ENCODE data around the gene PNP. TPM values are rescaled to one million over a fixed set of nuclear protein-coding genes. Genes with fewer than 3 reads are reported as not detected.

The PNP gene
- total RNA-seq, 1 experiment from 2014 or later: 97.0 TPM

- H3K36me3 ChIP-seq (ENCODE audit: insufficient read depth, low read length, poor library complexity, severe bottlenecking): peaks cover 48% of the 10 kb centered on the region
- no peak for DNase-seq (ENCODE audit: low spot score)
- ChIA-PET POLR2A (ENCODE audit: low non-redundant PET) (interaction anchor here (0.7 kb wide), 1 partner anchor 71 kb away, joined by 3 read pairs; no protein-coding TSS in a partner anchor), CTCF (no interaction called here)
- TF ChIP-seq EZH2 (IDR thresholded peaks at IDR 0.05; ENCODE audit: borderline replicate concordance, low read depth, low read length, poor library complexity, severe bottlenecking) (no peak), CTCF (conservative IDR thresholded peaks at IDR 0.05; ENCODE audit: low read depth, low read length) (no peak)
- H3K27ac ChIP-seq (ENCODE audit: low read depth, low read length, poor library complexity, severe bottlenecking): no peak overlapping the region
- H3K9me3 ChIP-seq (ENCODE audit: low read depth, low read length, poor library complexity, severe bottlenecking): no peaks in the 10 kb centered on the region
- intact Hi-C loops (cut with micrococcal nuclease; ENCODE audit: unreplicated experiment): no loop called here
- no TSS peak for BruUV-seq (replicated peaks)
- H3K4me1 ChIP-seq (ENCODE audit: insufficient read depth, low read length, poor library complexity, severe bottlenecking): no peaks in the 10 kb centered on the region
- no peak overlapping the region for H3K4me3 ChIP-seq (ENCODE audit: low read depth, low read length, poor library complexity, severe bottlenecking)
- H3K27me3 ChIP-seq (replicated peaks; ENCODE audit: insufficient read depth, low read depth, low read length, poor library complexity): no peaks in the 10 kb centered on the region
Observed at GRCh38 chr14:20478894-20479293, 9.7 kb downstream of the PNP start.

DNA sequence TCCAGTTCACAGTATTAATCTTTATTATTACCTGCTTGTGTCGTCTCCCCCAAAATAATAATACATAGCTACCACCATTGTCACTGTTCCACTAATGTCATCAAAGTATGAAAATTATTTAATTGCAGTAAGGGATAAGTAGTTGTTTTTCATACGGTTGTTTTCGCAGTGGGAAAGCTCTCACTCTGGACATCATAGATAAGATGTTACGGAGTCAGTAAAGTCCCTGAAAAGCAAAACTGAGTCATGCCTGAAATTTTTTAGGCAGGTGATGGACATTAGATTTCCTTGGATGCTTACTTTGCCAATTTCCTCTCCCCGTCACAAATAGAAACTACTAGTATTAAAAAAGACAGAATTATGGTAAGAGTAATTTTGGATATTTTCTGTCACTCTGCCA, 13.2 kb downstream of the PNP start:
- DNase-seq (ENCODE audit: low spot score): no peak
- H3K4me1 ChIP-seq (ENCODE audit: insufficient read depth, low read length, poor library complexity, severe bottlenecking): no peaks in the 10 kb centered on the region
- H3K27ac ChIP-seq (ENCODE audit: low read depth, low read length, poor library complexity, severe bottlenecking): no peak overlapping the region
- ChIA-PET CTCF (no interaction called here), POLR2A (ENCODE audit: low non-redundant PET) (no interaction called here)
- no peaks in the 10 kb centered on the region for H3K27me3 ChIP-seq (replicated peaks; ENCODE audit: insufficient read depth, low read depth, low read length, poor library complexity)
- no peak overlapping the region for H3K4me3 ChIP-seq (ENCODE audit: low read depth, low read length, poor library complexity, severe bottlenecking)
- no peaks in the 10 kb centered on the region for H3K9me3 ChIP-seq (ENCODE audit: low read depth, low read length, poor library complexity, severe bottlenecking)
- intact Hi-C loops (cut with micrococcal nuclease; ENCODE audit: unreplicated experiment): no loop called here
- peaks cover 13% of the 10 kb centered on the region for H3K36me3 ChIP-seq (ENCODE audit: insufficient read depth, low read length, poor library complexity, severe bottlenecking)
- TF ChIP-seq CTCF (conservative IDR thresholded peaks at IDR 0.05; ENCODE audit: low read depth, low read length): no peak
- TF ChIP-seq EZH2 (IDR thresholded peaks at IDR 0.05; ENCODE audit: borderline replicate concordance, low read depth, low read length, poor library complexity, severe bottlenecking): no peak
- BruUV-seq (replicated peaks): no TSS peak

GRCh38 chr14:20485900-20486299, 16.7 kb downstream of the PNP start:
- H3K4me3 ChIP-seq (ENCODE audit: low read depth, low read length, poor library complexity, severe bottlenecking): no peak overlapping the region
- no peaks in the 10 kb centered on the region for H3K9me3 ChIP-seq (ENCODE audit: low read depth, low read length, poor library complexity, severe bottlenecking)
- TF ChIP-seq CTCF (conservative IDR thresholded peaks at IDR 0.05; ENCODE audit: low read depth, low read length): no peak
- TF ChIP-seq EZH2 (IDR thresholded peaks at IDR 0.05; ENCODE audit: borderline replicate concordance, low read depth, low read length, poor library complexity, severe bottlenecking): no peak
- ChIA-PET POLR2A (ENCODE audit: low non-redundant PET) (no interaction called here), CTCF (interaction anchor here (0.6 to 0.7 kb wide), 2 partner anchors 8 to 53 kb away, joined by 3 read pairs; no protein-coding TSS in a partner anchor)
- no peaks in the 10 kb centered on the region for H3K27me3 ChIP-seq (replicated peaks; ENCODE audit: insufficient read depth, low read depth, low read length, poor library complexity)
- no peaks in the 10 kb centered on the region for H3K4me1 ChIP-seq (ENCODE audit: insufficient read depth, low read length, poor library complexity, severe bottlenecking)
- BruUV-seq (replicated peaks): no TSS peak
- DNase-seq (ENCODE audit: low spot score): no peak
- no peaks in the 10 kb centered on the region for H3K36me3 ChIP-seq (ENCODE audit: insufficient read depth, low read length, poor library complexity, severe bottlenecking)
- intact Hi-C loops (cut with micrococcal nuclease; ENCODE audit: unreplicated experiment): no loop called here
- no peak overlapping the region for H3K27ac ChIP-seq (ENCODE audit: low read depth, low read length, poor library complexity, severe bottlenecking)

Measured in A673 (cell line).